Measurements from ENCODE around the gene TMEM120A. TPM values are rescaled to one million over a fixed set of nuclear protein-coding genes. Genes with fewer than 3 reads are reported as not detected.
A peak's percentile ranks its signal among the peaks of the same experiment; 100 is the strongest.

TMEM120A gene
- total and polyA plus RNA-seq, 2 experiments from 2014 or later: 50.7 to 91.1 TPM

DNA sequence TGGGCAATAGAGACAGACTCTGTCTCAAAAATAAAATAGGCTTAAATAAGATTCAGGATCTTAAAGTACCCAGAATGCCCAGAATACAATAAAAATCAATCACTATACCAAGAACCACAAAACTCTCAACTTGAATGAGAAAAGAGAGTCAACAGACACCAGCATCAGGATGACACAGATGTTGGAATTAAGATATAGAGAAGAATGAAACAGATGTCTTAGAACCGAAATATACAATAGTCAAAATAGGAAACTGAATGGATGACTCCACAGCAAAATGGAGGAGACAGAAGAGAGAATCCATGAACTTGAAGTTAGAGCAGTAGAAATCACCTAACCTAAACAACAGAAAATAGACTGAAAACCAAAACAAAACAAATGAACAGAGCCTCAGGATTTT, 49.9 kb downstream of the TMEM120A start:
- Histone ChIP-seq H3K4me3 (no peak overlapping the region), H2AFZ (no peak overlapping the region), H3K9me3 (ENCODE audit: low read depth) (no peaks in the 10 kb centered on the region), H3K9me2 (replicated peaks; ENCODE audit: insufficient read depth) (no peaks in the 10 kb centered on the region), H3K36me3 (replicated peaks; ENCODE audit: insufficient read depth, low read depth) (no peaks in the 10 kb centered on the region), H3K4me2 (peak overlapping the region; percentile 59), H3K4me1 (ENCODE audit: insufficient read depth) (peaks cover 25% of the 10 kb centered on the region), H3K79me2 (peaks cover 83% of the 10 kb centered on the region), H3K27ac (peak overlapping the region; percentile 94), H4K20me1 (ENCODE audit: insufficient read depth, poor library complexity, severe bottlenecking) (no peaks in the 10 kb centered on the region), H3K27me3 (no peaks in the 10 kb centered on the region)
- TF ChIP-seq, protein P1, sequence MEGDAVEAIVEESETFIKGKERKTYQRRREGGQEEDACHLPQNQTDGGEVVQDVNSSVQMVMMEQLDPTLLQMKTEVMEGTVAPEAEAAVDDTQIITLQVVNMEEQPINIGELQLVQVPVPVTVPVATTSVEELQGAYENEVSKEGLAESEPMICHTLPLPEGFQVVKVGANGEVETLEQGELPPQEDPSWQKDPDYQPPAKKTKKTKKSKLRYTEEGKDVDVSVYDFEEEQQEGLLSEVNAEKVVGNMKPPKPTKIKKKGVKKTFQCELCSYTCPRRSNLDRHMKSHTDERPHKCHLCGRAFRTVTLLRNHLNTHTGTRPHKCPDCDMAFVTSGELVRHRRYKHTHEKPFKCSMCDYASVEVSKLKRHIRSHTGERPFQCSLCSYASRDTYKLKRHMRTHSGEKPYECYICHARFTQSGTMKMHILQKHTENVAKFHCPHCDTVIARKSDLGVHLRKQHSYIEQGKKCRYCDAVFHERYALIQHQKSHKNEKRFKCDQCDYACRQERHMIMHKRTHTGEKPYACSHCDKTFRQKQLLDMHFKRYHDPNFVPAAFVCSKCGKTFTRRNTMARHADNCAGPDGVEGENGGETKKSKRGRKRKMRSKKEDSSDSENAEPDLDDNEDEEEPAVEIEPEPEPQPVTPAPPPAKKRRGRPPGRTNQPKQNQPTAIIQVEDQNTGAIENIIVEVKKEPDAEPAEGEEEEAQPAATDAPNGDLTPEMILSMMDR (IDR thresholded peaks at IDR 0.05; ENCODE audit: poor library complexity): no peak
- TF ChIP-seq EZH2 (IDR thresholded peaks at IDR 0.05; ENCODE audit: borderline replicate concordance): no peak
- TF ChIP-seq EZH2phosphoT487 (IDR thresholded peaks at IDR 0.05; ENCODE audit: low read depth, severe bottlenecking, unreplicated experiment): no peak
- no peak for DNase-seq (ENCODE audit: low spot score)
- WGBS (ENCODE audit: low lambda C conversion rate, missing lambda C conversion rate): 88% methylated on average over 1 of the region's 1 CpG

DNA sequence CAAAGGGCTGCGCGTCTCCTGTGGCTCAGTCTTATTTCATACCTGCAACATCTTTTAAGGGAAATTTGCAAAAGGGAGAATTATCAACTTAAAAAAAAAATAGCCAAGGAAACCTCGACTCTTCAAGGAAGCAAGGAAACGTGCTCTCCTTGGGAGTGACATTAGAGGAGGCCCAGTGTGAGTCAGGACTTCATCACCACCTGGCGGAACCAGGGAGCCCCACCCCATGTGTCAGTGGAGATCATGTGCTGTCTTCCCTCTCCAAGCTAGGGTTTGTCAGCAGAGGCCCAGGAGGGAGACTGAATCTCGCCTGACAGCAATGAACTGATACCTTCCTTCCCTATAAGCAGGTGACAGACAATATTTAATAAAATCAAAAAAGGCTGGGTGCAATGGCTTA, 50.5 kb downstream of the TMEM120A start:
- Histone ChIP-seq H2AFZ (no peak overlapping the region), H4K20me1 (ENCODE audit: insufficient read depth, poor library complexity, severe bottlenecking) (no peaks in the 10 kb centered on the region), H3K27me3 (no peaks in the 10 kb centered on the region), H3K4me3 (no peak overlapping the region), H3K9me3 (ENCODE audit: low read depth) (no peaks in the 10 kb centered on the region), H3K79me2 (peaks cover 81% of the 10 kb centered on the region), H3K4me1 (ENCODE audit: insufficient read depth) (peaks cover 25% of the 10 kb centered on the region), H3K9me2 (replicated peaks; ENCODE audit: insufficient read depth) (no peaks in the 10 kb centered on the region), H3K27ac (peak overlapping the region; percentile 94), H3K36me3 (replicated peaks; ENCODE audit: insufficient read depth, low read depth) (no peaks in the 10 kb centered on the region), H3K4me2 (no peak overlapping the region)
- DNase-seq (ENCODE audit: low spot score): peak; percentile 60
- TF ChIP-seq EZH2phosphoT487 (IDR thresholded peaks at IDR 0.05; ENCODE audit: low read depth, severe bottlenecking, unreplicated experiment) (no peak), EZH2 (IDR thresholded peaks at IDR 0.05; ENCODE audit: borderline replicate concordance) (no peak)
- TF ChIP-seq, protein P1 (IDR thresholded peaks at IDR 0.05; ENCODE audit: poor library complexity): no peak
- WGBS (ENCODE audit: low lambda C conversion rate, missing lambda C conversion rate): 89% methylated on average over 6 of the region's 6 CpGs

DNA sequence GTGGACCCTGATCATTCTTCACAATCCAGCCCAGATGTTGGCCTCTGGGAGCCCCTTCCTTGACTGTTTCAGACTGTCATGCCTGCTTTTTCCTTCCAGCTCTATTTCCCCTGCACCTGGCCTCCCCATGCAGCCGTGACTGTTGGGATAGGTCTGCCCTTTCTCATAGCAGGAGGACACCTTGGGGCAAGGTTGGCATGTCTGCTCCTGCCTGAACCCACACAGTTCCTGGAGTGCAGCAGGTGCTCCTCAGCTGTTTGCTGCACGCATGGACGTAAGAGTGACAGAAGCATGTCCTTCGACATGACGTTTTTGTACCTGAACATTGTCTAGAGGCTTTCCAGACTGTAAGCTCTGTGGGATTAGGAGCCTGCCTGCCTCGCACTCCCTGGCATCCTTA, 55.5 kb downstream of the TMEM120A start:
- 89% methylated on average over 6 of the region's 6 CpGs for WGBS (ENCODE audit: low lambda C conversion rate, missing lambda C conversion rate)
- Histone ChIP-seq H4K20me1 (ENCODE audit: insufficient read depth, poor library complexity, severe bottlenecking) (peaks cover 3% of the 10 kb centered on the region), H3K27ac (no peak overlapping the region), H2AFZ (no peak overlapping the region), H3K9me3 (ENCODE audit: low read depth) (no peaks in the 10 kb centered on the region), H3K79me2 (peaks cover 85% of the 10 kb centered on the region), H3K4me3 (no peak overlapping the region), H3K9me2 (replicated peaks; ENCODE audit: insufficient read depth) (no peaks in the 10 kb centered on the region), H3K4me2 (no peak overlapping the region), H3K36me3 (replicated peaks; ENCODE audit: insufficient read depth, low read depth) (no peaks in the 10 kb centered on the region), H3K4me1 (ENCODE audit: insufficient read depth) (peaks cover 16% of the 10 kb centered on the region), H3K27me3 (no peaks in the 10 kb centered on the region)
- DNase-seq (ENCODE audit: low spot score): no peak
- no peak for TF ChIP-seq EZH2phosphoT487 (IDR thresholded peaks at IDR 0.05; ENCODE audit: low read depth, severe bottlenecking, unreplicated experiment)
- TF ChIP-seq EZH2 (IDR thresholded peaks at IDR 0.05; ENCODE audit: borderline replicate concordance): no peak
- TF ChIP-seq, protein P1 (IDR thresholded peaks at IDR 0.05; ENCODE audit: poor library complexity): no peak

All from hepatocyte (in vitro differentiated cells).